ENCODE data around the gene ALDH1A1.

The ALDH1A1 gene

DNA sequence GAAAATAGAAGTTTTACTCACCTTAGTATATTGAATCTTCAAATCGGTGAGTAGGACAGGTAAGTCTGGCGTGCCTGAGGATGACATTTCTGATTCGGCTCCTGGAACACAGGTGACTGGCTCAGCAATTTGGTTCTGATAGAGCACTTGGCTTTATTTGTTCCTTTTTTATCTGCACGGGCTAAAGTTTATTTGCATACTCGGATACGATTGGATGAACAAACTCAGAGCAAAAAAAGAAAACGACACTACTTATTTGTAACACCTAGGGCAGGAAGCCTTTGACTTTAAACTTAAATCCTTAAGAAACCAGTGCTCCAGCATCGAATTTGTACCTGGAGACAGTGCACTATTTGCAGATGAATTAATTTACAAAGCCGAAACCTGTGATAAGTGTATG, at the start of gene ALDH1A1:
Gene ALDH1A1 (minus strand): TSS at position 140 of the 400 bp plus-strand sequence. CDS start 53 bp downstream, at position 87.
- CTCF ChIA-PET = interaction anchor here (1.5 kb wide), 1 partner anchor 96 kb away, joined by 4 read pairs; no protein-coding TSS in a partner anchor
- POLR2A ChIA-PET = no interaction called here
- Histone ChIP-seq H3K9me3 (ENCODE audit: control insufficient read depth, insufficient read depth, low read depth, low read length) (no peaks in the 10 kb centered on the region), H3K4me1 (ENCODE audit: control insufficient read depth, insufficient read depth, low read length) (no peaks in the 10 kb centered on the region), H3K36me3 (ENCODE audit: control insufficient read depth in 2 of 2, insufficient read depth in 1 of 2, low read length in 2 of 2) (no peaks in the 10 kb centered on the region), H3K4me3 (ENCODE audit: low read depth, low read length) (no peak within 1 kb of the TSS), H3K27ac (ENCODE audit: extremely low read depth, low read depth, low read length) (no peak within 1 kb of the TSS)
- no peak for TF ChIP-seq BCL11B (tag by site-specific recombination; IDR thresholded peaks at IDR 0.05; ENCODE audit: low read depth)
- no peak for TF ChIP-seq ZNF341 (tag by site-specific recombination; IDR thresholded peaks at IDR 0.05; ENCODE audit: low read depth)
- no peak for TF ChIP-seq ZEB2 (tag by site-specific recombination; IDR thresholded peaks at IDR 0.05)
- no peak for TF ChIP-seq ZNF354C (tag by site-specific recombination; IDR thresholded peaks at IDR 0.05; ENCODE audit: borderline replicate concordance, low read depth)
- no peak for TF ChIP-seq TCF7L2 (IDR thresholded peaks at IDR 0.05; ENCODE audit: borderline replicate concordance, low read depth, low read length)
- TF ChIP-seq RBAK (tag by site-specific recombination; IDR thresholded peaks at IDR 0.05) = no peak
- TF ChIP-seq ZBTB10 (tag by site-specific recombination; IDR thresholded peaks at IDR 0.05) = no peak

DNA sequence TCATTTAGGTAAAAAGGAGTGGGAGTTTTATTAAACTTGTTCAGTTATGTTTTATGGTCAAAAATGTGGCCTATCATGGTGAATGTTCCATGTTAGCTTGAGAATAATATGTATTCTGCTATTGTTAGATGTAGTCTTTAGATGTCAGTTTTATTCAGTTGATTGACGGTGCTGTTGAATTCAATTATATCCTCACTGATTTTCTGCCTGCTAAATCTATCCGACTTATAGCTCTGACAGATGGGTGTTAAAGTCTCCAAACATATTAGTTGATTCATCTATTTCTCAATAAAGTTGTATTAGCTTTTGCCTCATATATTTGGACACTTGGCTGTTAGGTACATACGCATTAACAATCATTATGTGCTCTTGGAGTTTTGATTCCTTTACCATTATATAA, 49.0 kb upstream of the ALDH1A1 start:
- Histone ChIP-seq H3K27ac (ENCODE audit: extremely low read depth, low read depth, low read length) (no peak overlapping the region), H3K4me3 (ENCODE audit: low read depth, low read length) (no peak overlapping the region), H3K4me1 (ENCODE audit: control insufficient read depth, insufficient read depth, low read length) (no peaks in the 10 kb centered on the region), H3K36me3 (ENCODE audit: control insufficient read depth in 2 of 2, insufficient read depth in 1 of 2, low read length in 2 of 2) (no peaks in the 10 kb centered on the region), H3K9me3 (ENCODE audit: control insufficient read depth, insufficient read depth, low read depth, low read length) (no peaks in the 10 kb centered on the region)
- TF ChIP-seq ZNF341 (tag by site-specific recombination; IDR thresholded peaks at IDR 0.05; ENCODE audit: low read depth) (no peak), ZNF169 (tag by site-specific recombination; IDR thresholded peaks at IDR 0.05) (no peak), ZFP41 (tag by site-specific recombination; IDR thresholded peaks at IDR 0.05; ENCODE audit: borderline replicate concordance) (no peak), ZNF16 (tag by site-specific recombination; IDR thresholded peaks at IDR 0.05; ENCODE audit: low read depth) (no peak), REPIN1 (tag by site-specific recombination; IDR thresholded peaks at IDR 0.05; ENCODE audit: low read depth) (no peak), BCL11B (tag by site-specific recombination; IDR thresholded peaks at IDR 0.05; ENCODE audit: low read depth) (no peak), ZNF394 (tag by site-specific recombination; IDR thresholded peaks at IDR 0.05; ENCODE audit: borderline replicate concordance) (no peak), ZNF157 (tag by site-specific recombination; IDR thresholded peaks at IDR 0.05) (no peak), ZNF585B (tag by site-specific recombination; IDR thresholded peaks at IDR 0.05) (no peak), ZNF777 (tag by site-specific recombination; IDR thresholded peaks at IDR 0.05; ENCODE audit: borderline replicate concordance) (no peak), ZIC2 (tag by site-specific recombination; IDR thresholded peaks at IDR 0.05) (no peak)
- TF ChIP-seq, protein P1, sequence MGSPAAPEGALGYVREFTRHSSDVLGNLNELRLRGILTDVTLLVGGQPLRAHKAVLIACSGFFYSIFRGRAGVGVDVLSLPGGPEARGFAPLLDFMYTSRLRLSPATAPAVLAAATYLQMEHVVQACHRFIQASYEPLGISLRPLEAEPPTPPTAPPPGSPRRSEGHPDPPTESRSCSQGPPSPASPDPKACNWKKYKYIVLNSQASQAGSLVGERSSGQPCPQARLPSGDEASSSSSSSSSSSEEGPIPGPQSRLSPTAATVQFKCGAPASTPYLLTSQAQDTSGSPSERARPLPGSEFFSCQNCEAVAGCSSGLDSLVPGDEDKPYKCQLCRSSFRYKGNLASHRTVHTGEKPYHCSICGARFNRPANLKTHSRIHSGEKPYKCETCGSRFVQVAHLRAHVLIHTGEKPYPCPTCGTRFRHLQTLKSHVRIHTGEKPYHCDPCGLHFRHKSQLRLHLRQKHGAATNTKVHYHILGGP (tag by site-specific recombination; IDR thresholded peaks at IDR 0.05) = no peak
- TF ChIP-seq, protein P2, sequence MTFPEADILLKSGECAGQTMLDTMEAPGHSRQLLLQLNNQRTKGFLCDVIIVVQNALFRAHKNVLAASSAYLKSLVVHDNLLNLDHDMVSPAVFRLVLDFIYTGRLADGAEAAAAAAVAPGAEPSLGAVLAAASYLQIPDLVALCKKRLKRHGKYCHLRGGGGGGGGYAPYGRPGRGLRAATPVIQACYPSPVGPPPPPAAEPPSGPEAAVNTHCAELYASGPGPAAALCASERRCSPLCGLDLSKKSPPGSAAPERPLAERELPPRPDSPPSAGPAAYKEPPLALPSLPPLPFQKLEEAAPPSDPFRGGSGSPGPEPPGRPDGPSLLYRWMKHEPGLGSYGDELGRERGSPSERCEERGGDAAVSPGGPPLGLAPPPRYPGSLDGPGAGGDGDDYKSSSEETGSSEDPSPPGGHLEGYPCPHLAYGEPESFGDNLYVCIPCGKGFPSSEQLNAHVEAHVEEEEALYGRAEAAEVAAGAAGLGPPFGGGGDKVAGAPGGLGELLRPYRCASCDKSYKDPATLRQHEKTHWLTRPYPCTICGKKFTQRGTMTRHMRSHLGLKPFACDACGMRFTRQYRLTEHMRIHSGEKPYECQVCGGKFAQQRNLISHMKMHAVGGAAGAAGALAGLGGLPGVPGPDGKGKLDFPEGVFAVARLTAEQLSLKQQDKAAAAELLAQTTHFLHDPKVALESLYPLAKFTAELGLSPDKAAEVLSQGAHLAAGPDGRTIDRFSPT (tag by site-specific recombination; IDR thresholded peaks at IDR 0.05) = no peak
- ChIA-PET CTCF (interaction anchor here (0.6 to 1.0 kb wide), 3 partner anchors 13 to 309 kb away, joined by 3 to 4 read pairs (median 3); no protein-coding TSS in a partner anchor), POLR2A (interaction anchor here (0.6 kb wide), 2 partner anchors 15 to 922 kb away, joined by 3 read pairs; no protein-coding TSS in a partner anchor)

Measured in HEK293 (cell line).